GM18511 (cell line): ENCODE results near the gene CREBRF.
"Not testable (repeated sequence)": the region's sequence is repeated elsewhere in the genome, so short reads cannot be mapped to it uniquely, and the experiment has no call there.

Experiments used
- ATAC-seq: cut with Tn5 transposase; IDR thresholded peaks from one replicate; pipeline ENCODE4 v1.9.1; 2021; ENCODE audit warnings: mild to moderate bottlenecking, moderate library complexity; ENCODE audit not compliant: unreplicated experiment

Gene CREBRF

DNA sequence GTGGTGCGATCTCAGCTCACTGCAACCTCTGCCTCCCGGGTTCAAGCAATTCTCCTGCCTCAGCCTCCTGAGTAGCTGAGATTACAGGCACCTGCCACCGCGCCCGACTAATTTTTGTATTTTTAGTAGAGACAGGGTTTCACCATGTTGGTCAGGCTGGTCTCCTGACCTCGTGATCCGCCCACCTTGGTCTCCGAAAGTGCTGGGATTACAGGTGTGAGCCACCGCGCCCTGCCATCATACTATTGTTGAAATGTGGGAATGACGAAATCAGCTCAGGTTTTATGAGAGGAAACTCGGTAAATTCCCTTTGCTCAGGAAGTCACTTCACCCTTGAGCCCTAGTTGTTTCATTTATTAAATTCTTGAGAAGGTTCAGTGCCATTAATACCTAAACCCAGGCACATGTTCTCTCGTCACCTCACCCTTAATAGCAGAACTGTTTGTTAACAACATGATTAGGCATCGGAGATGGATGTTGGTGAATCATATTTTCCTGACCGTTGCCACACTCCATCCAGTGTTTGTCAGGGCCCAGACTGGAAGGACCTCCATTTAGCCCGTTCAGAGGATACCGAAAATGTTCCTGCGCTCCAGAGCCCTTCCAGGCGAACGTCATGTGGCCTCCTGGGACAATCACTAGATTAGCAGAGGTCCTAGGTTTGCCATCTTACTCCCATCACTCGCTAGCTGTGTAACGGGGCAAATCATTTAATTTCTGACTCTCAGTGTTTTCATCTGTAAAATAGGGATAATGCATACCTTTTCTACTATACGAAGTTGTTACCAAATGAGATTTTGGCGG is 20.0 kb upstream of the CREBRF start:
- peak; percentile 73 for ATAC-seq

DNA sequence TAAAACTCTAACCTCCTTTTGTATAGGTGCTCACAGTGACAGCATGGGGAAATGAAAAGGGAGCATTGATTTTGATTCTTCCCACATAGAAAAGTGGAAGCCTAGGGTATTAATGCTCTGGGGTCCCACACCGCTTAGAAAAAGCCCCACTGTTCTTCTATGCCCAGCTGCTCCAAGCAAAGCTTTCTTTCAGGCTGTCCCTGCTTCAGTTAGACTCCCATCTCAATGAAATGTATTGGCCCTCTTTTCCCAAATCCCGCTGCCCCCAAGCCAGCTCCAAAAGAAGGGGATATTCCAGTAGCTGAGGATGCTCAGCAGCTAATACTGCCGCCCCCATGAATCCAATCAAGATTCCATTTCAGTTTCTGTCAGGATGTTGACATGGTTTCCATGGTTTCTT is 17.0 kb upstream of the CREBRF start:
- ATAC-seq: no peak

DNA sequence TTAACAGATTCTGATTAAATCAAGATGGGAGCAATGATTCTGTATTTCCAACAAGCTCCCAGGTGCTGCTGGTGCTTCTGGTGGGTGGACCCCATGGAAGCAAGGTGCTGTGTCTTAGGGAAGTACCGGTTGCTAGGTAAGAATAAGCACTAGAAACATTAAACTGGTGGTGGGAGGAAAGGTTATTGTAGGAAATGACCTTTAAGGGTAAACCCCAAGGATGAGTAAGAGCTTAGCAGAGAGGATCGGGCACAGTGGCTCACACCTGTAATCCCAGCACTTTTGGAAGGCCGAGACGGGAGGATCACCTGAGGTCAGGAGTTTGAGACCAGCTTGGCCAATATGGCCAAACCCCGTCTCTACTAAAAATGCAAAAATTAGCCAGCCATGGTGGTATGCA is 16.2 kb upstream of the CREBRF start:
- no peak for ATAC-seq

DNA sequence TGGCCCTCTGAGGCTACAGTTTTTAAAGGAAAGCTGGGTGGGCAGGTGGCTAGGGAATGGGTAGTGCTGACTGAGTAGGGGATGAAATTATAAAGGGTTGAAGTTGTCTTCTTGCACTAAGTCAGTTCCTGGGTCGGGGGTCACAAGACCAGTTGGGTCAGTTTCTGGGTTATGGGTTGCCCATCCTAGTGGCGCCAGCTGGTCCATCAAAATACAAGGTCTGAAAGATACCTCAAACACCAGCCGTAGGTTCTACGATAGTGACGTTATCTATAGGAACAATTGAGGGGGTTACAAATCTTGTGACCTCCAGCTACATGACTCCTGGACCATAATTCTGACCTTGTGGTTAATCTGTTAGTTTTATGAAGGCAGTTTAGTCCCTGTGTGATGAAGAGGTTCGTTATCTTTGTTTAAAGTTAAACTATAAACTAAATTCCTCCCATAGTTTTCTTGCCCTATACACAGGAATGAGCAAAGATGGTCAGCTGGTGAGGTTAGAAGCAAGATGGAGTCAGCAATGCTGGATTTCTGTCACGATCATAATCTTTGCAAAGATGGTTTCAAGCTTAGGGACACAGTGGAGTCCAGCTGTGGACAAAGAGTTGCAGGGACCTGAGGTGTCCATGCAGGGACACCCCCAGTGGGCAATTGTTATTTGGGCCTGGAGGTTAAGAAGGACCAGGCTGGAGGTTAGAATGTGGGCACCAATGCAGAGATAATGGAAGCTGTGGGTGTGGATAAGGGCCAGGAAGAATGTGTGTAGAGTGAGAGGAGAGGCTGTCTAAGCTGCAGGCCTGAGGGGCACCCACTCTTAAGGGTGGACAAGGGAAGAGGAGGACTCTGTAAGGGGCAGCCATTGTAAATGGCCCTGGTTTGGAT is 14.0 kb upstream of the CREBRF start:
- ATAC-seq: no peak

DNA sequence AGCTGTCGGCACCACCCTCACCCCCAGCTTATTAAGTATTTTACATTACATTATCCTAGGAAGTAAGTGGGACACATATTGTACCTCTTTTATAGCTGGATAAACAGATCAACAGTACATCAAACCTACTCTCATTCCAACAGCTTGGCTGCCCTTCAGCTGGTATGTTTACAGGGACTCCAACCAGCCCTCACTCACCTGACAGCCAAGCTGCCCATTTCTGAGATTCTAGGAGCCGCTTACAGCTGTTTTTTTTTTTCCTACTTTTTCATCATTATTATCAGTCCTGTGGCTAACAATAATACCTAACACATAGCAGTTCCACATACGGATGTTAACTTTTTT is 13.4 kb upstream of the CREBRF start:
- ATAC-seq: no peak

DNA sequence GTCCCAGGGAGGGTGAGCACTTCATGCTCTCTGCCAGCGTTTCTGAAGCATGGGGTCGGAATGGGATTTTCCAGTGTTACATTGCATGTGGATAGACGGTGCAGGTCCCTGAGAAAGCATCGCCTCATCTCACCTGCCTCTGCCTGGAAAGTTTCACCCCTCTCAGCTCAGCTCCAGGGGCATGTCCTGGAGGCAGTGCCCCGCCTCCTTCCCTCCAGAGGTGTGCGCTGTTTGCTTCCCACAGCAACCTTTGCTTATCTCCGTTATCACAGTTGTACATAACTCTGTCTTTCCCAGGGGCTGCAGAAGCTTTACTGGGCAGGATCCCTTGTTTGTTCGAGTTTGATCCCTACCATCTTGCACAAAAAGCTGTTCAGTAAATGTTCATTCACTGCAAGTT is 10.7 kb upstream of the CREBRF start:
- ATAC-seq: no peak

DNA sequence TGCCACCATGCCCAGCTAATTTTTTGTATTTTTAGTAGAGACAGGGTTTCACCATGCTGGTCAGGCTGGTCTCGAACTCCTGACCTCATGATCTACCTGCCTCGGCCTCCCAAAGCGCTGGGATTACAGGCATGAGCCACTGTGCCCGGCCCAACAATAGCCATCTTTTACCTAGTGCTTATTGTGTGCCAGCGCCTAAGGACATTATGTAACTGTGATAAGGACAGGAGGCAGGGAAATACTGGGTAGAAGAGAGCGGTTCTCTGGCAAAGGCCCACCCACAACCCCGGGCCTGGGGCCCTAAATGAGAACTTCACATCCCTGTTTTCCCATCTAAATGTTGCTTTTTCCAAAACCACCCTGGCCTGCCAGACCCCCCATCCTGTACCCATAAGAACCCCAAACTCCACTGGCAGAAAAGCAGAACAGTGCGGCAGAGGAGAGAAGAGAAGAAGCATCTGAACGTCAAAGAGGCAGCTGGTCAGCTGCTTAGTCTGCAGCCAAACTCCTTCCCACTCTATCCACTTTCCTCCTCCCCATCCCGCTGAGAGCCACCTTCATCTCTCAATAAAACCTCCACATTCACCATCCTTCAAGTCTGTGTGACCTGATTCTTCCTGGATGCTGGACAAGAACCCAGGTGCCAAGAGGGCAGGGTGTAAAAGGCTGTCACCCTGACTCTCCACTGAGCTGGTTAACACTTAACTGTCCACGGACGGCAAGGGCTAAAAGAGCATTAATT is 8.9 kb upstream of the CREBRF start:
- not testable (repeated sequence) for ATAC-seq

DNA sequence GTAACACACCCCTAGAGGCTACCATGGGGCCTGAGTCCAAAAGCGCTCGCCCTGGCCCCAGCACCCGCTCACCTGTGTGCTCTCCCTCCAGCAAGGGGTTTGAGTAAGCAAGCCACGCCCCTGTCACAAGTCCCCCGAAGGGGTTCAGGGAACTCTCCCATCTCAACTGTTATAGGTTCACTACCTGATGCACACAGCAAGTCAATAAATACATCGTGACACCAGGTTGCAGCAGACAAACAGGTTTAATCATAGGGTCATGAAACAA is 8.4 kb upstream of the CREBRF start:
- no peak for ATAC-seq

DNA sequence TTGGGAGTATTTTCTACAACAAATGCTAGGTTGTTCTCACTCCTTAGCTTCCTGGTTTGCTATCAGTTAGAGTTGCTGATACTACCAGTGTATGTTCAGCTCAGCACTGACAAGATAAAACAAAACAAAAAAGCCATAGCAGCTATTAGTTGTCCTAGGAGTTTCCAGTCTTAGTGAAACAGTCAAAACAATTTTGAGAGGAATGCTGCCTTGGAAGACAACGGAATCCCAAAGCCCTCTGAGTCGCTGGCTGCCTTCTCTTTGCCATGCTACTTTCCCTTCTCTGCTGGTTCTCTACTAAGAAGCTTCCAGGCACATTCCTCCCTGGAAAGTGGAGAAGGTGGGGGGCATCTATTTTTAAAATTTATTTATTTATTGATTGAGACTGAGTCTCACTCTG is 5.4 kb upstream of the CREBRF start:
- ATAC-seq: no peak

DNA sequence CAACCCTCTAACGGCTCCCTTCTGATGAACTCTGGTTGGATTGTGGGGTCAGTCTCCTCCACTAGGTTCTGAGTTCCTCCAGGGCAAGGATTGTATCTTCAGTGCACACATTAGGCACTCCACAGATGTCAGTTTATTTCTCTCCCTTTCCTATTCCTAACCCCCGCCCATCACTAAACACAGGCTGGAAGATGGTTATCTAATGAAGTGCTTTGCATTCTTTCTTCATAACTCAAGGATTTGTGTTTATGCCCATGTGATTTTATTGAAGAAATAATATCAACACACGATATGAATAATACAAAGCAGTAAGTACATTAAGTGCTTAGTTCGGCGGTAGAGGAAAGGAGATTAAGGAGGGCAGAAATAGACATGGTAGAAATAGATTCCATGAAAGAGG is 4.4 kb upstream of the CREBRF start:
- ATAC-seq: no peak

DNA sequence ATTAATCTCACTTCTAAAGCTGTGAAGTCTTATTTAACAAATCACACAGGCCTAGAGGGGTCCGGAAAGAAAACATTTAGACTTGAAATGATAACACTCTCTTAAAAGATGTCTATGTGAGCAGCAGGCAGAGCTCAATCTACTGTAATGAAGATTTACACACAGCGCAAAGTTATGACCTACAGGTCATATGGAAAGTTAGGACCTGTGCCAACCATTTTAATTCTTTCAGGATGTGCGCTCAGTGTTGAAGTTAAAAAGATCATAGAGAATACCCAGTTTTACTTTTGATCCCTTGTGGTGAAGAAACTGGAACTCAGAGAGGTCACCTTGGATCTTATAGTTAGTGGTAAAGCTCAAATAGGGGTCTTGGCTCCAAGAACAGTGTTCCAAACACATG is 3.1 kb upstream of the CREBRF start:
- no peak for ATAC-seq

DNA sequence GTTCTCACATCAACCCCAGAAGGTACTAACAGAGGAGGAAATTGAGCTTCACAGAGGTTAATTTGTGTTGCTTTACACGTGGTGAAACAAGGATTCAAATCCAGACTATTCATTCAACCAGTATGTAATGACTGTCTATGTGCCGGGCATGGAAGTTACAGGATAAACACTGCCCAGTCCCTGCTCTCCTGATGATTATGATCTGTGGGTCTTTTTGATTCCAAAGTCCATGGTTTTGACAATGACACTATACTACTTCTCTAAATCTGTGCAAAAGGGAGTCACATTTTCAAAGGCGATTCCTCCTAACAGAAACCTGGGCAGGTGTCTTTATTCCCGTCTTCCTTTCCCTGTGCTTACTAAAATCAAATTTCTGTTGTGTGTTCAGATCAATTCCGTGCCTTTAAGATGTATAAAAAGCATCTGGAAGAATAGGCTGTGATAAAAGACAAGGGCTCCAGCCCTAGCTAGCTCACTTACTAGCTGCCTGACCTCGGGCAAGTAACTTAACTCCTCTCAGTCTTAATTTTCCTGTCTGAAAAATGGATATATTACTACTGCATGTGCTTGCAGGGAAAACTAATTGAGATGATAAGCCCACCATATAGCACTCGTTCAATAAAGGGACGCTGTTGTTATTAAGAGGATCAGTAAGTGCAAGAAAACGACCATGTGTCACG is 970 bp upstream of the CREBRF start:
- no peak for ATAC-seq

DNA sequence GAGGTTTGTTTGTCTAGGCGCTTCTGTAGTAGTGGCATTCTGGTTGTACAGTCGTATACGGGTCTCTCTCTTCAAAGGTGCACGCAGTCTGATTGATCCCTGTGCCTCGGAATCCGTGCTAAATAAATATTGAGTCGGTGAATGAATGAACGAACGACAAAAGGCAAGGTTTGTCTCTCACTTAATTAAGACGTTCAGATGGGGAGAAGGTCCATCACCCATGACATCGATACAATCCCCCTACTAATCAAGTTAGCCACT is 500 bp upstream of the CREBRF start:
- peak; percentile 2 for ATAC-seq

DNA sequence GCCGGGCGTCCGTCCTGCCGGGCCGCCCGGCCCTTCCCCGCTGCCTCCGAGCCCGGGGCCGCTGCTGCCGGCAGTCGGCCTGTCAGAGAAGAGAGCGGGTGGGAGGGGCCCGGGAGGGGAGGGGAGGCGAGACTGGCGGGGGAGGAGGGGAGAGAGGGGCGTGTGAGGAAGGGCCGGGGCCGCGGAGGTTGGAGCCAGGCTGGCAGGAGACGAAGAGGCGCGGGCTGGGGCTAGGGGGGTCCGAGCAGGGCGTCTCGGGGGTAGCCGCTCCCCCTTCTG is 570 bp downstream of the CREBRF start:
- ATAC-seq: peak; percentile 45

DNA sequence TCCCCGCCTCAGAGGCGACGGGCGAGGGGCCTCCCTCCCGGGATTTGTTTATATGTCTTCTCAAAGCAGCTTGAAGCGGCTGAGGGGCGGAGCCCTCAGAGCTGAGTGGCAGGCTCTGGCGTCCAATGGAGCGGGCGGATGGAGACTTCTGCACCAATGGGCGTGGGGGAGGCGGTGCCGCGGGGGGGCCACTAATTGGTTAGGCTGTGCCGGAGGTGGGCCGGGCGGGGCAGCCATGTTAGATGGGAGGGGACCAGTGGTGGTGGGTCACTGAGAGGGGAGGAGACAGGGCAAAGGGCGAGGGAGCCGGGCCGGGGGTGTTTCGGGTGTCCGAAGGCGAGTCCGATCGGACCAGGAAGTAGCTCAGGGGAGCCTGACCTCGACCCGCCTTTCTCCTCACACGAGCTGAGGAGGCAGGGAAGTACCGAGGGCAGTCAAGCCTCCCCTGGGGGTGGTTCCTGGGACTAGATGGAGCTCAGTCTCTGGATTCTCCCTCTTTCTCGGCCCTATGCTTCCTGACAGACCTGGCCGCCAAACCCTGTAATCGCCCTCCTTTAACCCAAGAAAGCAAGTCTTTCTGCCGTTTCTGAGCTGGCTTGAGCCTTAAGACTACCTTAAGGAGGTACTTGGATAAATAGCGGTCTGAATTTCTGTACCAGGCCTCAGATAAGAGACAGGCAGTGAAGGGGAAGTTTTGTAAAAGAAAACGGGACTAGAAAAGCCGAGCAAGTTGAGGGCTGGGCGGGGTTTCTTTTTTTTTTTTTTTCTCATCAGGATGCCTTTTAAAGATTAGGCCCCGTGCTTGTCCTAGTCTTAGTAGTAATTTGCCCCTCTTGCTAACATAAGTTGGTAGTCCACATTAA is 1.1 kb downstream of the CREBRF start:
- peak; percentile 82 for ATAC-seq

DNA sequence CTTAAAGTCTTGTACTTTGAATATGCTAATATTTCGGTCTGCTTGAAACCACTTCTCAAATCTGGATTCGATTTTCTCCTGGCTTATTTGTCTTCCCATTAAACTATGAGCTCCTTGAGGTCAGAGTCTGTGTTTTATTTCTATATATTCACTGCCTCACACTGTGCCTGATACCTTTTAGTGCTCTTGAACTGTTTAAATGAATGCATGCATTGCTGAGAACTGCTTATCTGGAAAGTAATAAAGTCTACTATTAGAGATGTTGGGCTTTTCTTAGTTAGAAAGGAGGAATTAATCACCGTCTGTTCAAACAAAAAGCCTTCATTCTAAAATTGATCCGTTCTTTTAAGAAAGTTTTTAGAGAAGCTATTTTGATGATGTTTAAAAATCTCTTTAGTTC is 6.0 kb downstream of the CREBRF start:
- ATAC-seq: no peak

DNA sequence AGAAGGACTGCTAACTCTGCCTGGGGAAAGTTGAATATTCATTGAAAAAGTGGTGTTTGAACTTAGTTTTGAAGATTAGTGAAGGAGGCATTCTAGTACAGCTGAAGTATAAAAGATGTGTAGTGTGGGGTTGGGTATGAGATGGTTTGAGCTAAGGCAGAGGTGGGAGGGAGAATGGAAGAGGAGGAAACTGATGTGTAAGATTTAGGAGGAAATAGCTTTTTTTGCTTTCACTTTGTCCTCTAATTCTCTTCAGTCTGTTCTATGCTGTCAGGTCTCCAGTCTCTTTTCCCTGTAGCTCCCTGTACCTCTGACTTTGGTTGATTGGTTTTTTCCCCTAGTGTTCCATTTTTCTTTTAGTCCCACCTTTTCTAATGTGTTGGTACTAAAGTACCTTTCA is 9.0 kb downstream of the CREBRF start:
- ATAC-seq: no peak

DNA sequence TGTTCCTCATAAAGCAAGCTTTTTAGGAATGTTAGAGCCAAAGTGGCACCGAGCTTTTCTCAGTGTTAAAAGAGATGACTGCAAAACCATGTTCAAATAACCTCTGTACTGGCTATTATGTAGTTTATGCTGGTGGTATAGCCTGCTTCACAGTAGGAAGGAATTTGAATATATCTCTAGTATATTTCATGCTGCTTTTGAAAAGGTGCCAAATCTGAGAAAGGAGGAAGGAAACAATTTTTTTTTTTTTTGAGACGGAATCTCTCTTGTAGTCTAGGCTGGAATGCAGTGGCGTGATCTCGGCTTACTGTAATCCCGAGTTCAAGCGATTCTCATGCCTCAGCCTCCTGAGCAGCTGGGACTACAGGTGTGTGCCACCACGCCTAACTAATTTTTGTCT is 13.5 kb downstream of the CREBRF start:
- ATAC-seq: no peak

DNA sequence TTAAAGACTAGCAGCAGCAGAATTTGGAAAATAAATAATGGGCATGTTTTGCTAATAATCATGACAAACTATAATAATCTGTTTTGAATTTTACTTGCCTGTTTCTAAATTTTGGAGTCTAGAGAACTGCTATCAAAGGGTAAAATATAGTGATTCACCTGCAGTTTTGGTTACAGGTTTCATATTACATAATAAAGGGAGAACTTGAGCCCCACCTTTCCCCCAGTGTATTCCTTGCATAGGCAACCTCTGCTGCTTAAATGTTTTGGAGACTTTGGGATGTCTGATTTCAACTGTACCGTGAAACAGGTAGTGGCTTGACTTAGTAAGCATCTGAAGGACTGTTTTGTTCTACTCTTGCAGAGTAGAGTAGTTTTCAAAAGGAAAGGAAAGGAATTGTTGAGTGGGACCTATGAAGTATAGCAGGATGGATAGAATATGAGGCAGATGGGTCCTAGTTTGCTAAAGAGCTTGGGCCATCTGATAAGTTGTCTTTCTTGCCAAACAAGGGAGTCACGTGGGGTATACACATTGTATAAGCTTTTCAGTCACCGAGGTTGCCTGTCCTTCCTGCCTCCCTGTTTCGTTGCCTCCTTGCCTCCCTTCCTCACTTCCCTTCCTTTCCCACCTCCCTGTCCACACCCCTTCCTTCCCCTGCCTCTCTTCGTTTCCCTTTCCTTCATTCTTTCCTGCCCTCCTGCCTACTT is 19.1 kb downstream of the CREBRF start:
- no peak for ATAC-seq

DNA sequence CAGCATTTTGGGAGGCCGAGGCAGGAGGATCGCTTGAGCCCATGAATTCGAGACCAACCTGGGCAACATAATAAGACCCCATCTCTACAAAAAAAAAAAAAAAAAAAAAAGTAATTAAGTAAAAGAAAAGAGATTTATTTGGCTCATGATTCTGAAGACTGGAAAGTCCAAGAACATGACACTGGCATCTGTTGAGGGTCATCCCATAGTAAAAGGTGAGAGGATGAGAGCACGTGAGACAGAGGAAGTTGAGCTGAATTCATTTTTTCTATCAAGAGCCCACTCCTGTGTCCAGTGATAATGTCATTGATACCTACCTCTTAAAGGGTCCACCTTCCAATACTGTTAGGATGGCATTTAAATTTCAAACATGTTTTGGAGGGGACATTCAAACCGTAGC is 19.8 kb downstream of the CREBRF start:
- no peak for ATAC-seq
